ENCODE data around the gene WDFY4.

WDFY4 gene

DNA sequence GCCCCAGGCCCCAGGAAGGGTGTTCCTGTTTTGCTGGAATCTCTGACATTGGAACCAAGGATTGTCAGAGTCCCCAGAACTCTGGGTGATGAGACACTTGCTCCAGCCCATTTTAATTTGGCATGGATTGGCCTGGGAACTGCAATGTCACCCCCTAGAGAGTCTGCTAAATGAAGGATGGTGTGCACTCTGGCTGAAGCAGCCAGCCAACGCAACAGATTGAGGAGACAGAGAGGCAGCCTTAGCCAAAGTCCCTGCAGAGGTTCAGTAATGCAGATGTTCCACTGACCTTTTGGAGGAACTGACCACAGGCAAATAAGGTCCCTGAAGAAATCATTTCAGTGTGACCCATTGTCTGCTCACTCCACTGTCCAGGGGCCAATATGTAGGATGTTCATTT, 241.6 kb downstream of the WDFY4 start:
- no peak for DNase-seq

DNA sequence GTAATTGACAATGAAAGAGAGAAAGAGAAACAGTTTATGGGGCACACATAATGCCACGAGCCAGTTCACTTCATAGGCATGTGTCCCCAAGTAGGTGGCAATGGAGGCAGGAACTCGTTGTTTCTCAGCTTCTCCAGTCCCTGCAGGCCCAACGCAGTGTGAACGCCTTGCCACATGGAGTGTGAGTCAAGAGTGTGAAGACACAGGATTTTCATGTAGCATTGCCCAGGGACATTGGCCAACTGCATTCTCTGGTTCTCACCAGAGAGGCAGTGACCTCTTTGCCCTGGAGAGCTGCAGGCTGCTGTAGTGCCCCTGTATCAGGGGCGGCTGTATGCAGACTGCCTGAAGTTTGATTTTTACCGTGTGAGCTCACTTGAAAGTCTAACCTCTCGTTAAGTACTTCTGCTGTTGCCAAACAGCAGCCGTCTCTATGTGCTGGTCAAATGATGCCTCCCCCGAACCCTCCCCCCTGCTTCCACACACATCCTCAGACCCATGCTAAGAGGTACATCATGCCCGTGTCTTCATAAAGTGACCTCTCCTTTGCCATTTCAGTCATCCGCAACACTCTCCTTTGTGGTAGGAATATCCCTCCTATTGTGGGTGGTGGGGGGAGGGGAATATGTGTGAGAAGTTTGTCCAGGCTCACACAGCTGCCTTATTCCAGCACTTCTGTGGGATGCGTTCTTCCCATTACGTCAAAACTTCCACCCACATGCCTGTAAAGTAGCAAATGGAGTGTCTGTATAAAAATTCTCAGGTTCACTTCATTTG, 242.3 kb downstream of the WDFY4 start:
- DNase-seq, result no peak

DNA sequence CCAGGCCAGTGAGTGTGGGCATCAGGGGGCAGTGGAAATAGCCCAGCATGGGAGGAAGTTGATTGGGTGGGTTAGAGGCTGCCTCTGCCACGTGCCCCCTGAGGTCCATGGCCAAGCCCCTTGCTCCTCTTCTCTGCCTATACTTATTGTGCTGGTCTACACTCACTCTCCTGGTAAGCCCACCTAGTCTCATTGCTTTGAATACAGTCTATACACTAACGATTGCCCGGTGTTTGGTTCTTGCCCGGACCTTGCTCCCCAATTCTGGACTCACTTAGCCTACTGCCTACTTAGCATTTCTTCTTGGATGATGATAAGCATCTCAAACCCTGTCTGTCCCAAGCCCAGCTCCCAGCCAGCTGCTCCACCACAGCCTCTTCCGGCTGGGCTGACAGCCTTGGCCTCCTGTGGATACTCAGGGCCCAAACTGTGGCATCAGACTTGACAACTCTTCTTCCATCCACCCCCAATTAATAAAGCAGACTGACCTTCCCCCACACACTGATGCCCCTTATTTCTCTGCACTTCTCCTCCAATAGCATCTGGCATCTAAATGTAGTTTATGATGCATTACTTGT, 244.8 kb downstream of the WDFY4 start:
- no peak for DNase-seq

- no peak for DNase-seq
Measured at GRCh38 chr10:48931188-48931587, 246.5 kb downstream of the WDFY4 start.

GRCh38 chr10:48932831-48933664, 248.4 kb downstream of the WDFY4 start:
- no peak for DNase-seq

- no peak for DNase-seq
Measured at GRCh38 chr10:48934672-48935501, 250.2 kb downstream of the WDFY4 start.

- no peak for DNase-seq
Measured at GRCh38 chr10:48935577-48935976, 250.9 kb downstream of the WDFY4 start.

DNA sequence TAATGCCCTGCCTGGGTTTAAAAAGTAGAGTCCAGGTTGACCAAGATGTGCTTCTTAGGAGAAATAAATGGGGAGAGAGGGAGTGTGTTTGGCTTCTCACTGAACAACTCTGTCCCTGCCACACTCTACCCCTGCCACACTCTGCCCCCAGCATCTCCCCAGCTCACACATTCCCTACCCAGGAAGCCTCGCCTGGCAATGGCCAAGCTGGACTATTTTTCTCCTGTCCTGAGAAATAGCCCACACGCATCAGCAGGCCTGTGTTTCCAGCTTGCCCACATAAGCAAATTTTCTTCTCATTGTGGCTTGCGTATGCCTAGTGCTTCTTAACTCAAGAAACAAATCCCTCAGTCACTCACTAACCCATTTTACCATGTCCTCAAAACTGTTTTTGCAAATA, 253.1 kb downstream of the WDFY4 start:
- no peak for DNase-seq

DNA sequence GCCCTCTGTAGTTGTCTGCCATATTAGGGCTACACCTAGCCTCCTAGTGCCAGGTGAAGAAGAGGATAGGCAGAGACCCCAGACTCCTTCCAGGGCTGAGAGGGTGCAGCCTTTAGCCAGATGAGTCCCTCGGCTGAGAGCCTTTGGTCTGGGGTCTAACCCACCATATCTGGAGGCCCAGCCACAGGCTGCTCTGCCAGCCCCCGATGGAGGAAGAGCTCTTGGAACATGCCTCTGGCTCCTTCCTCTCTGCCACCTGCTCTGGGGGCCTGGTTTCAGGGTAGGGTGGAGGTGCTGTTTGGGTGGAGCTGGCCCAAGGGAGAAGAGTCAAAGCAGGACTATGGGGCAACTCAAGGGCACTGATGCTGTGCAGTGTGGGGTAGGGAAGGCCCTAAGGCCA, 253.6 kb downstream of the WDFY4 start:
- DNase-seq, result no peak

DNA sequence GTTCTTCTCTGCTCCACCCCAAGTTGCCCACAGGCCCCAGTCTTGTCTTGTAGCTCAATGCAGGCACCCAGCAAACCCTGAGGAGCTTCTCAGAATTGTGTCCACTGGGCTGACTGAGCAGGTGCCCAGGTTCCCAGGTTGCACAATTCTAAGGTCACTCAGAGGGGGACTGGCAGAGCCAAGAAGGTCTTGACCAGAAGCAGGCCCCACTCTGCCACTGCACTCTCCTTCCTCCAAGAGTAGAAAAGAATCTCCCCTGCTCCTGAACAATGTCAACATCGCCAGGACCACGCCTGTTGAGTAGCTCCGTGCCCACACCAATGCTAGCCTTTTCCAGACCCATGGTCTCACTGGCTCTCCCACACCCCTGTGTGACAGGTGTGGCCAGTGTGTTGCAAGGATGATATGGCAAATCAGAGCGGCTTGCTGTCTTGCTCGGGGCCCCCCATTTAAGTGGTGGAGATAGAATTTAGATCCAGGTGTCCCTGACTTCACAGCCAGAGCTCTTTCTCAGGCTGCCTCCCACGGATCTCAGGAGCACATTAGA, 254.4 kb downstream of the WDFY4 start:
- no peak for DNase-seq

DNA sequence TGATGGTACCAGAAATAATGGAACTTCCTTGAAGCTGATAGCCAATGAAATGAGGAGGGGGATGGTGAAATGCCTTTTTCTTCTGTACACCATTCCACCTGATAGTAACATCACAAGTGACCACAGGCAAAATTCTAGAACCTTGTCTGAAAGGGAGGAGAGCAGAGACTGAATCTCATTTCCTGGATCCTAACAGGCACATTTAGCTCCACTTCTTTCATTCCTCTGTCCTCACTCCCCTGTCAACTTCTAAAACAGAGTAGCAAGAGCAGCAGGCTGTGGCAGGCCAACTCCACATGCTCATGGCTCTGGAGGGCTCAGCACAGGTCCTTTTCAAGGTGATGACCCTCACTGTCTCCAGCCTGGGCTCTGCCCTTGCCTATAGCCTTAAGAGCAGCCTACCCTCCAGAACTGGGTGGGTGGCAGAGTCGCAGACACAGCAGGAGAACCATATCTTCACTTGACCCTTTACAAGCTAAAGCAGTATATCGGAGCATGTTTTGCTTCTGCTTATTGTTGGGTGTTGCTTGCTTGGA, 255.2 kb downstream of the WDFY4 start, which contains the start of gene LRRC18:
Gene LRRC18 (minus strand): TSS at position 51 of the 536 bp plus-strand sequence. CDS start 25,685 bp downstream, outside the sequence.
- DNase-seq, result no peak

DNA sequence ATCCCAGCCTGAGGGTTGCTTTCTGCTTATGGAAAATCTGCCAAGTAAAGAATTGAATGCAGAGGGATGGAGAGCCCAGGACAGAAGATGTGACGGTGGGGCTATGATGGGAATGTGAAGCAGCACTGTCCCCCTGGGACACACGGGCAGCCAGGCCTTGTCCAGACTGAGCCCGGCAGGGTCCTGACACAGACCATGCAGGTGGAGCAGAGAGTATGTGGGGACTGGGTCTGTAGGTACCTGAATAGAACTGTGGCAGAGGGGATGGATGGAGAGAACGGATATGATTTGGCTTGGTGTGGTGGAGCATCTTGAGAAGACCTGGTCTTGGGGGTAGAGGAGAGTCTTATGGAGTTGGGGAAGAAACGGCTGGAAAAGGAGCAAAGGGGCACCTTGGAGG, 255.7 kb downstream of the WDFY4 start:
- no peak for DNase-seq

GRCh38 chr10:48940958-48941357, 256.3 kb downstream of the WDFY4 start:
- no peak for DNase-seq

DNA sequence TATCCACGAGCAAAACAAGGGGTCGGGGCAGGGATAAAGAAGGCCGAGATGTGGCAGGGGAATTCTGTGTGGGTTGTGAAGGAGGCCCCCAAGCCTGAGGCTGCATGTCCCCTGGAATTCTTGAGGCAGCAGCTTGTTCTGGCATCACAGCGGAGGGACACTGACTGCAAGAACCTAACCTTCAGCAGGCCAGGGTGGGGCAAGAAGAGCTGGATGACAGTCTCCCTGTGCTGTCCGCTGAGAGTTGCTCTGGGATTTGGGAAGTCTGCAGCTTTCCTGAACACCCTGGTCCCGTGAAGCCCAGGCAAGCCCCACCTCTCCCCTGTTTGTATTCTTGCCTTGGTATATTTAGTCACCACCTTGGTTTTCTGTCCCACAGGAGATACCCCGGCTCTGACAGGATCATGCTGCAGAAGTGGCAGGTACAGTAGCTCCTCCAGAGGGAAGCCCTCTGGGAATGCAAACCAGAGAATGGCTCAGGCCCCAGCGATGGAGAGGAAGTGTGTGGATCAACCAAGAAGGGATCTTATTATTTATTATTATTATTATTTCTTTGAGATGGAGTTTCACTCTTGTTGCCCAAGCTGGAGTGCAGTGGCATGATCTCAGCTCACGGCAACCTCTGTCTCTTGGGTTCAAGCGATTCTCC, 256.9 kb downstream of the WDFY4 start:
- DNase-seq, result no peak

DNA sequence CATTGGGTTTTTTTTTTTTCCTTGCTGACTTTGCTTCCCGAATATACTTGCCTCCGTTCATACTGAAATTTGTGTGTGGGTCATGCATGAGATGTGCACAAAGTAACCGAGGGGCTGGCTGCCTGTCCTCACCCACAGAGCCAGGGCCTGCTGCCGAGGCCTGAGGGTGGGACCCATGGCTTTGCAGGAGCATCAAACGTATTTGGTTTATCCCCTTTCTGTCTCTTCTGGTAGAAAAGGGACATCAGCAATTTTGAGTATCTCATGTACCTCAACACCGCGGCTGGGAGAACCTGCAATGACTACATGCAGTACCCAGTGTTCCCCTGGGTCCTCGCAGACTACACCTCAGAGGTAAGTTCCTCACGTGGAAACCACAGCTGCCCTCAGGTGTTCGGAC, 258.4 kb downstream of the WDFY4 start:
- no peak for DNase-seq

GRCh38 chr10:48944171-48944570, 259.5 kb downstream of the WDFY4 start:
- DNase-seq, result no peak

DNA sequence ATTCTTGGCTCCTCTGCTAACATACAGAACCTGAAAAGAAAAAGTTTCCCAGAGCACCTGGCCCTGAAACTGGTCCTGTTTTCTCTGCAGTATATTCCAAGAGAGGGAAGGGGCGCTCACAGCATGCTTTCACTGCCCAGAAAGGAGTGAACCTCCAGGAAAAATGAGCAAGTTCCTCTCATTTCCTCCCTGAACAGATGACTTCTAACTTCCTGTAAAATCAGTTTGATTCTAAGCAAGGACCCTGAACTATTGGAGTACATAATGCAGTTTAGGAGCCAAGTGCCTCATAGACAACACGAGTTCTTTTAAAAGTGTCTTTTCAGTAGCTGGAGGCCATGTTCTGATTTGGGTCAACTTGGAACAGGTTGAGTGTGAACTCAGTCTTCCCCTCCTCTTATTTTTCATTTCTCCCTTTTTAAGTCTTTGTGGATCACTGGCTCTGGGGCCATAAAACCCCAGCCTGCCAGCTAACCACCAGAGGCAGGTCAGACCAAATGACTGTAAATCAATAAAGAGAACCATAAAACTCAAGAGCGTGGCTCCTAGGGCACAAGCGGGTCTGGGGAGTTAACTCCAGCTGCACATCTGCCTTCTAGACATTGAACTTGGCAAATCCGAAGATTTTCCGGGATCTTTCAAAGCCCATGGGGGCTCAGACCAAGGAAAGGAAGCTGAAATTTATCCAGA, 260.9 kb downstream of the WDFY4 start:
- no peak for DNase-seq

GRCh38 chr10:48946332-48946731, 261.7 kb downstream of the WDFY4 start:
- no peak for DNase-seq

DNA sequence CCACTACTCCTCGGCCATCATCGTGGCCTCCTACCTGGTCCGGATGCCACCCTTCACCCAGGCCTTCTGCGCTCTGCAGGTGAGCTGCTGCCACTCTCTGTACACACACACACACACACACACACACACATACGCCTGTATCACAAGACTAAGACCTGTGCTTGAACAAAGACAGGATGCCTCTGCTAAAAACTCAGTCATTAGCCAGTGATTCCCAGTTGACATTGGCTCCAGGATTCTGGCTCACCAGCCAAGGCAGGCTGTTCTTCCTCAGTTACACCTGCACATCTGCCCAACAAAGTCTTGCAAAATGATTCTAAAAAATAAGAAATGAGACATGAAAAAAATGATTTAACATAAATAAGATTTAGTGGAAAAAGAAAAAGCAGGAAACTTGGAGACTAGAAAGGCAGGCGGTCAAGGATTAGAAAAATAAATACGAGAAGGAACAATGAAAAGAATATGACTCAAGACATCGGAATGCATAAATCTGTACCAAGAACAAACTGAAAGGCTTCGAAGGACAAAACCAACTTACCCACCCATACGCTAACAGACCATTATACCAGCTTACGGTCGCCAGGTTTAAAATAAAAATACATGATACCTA, 262.3 kb downstream of the WDFY4 start:
- DNase-seq, result no peak

DNA sequence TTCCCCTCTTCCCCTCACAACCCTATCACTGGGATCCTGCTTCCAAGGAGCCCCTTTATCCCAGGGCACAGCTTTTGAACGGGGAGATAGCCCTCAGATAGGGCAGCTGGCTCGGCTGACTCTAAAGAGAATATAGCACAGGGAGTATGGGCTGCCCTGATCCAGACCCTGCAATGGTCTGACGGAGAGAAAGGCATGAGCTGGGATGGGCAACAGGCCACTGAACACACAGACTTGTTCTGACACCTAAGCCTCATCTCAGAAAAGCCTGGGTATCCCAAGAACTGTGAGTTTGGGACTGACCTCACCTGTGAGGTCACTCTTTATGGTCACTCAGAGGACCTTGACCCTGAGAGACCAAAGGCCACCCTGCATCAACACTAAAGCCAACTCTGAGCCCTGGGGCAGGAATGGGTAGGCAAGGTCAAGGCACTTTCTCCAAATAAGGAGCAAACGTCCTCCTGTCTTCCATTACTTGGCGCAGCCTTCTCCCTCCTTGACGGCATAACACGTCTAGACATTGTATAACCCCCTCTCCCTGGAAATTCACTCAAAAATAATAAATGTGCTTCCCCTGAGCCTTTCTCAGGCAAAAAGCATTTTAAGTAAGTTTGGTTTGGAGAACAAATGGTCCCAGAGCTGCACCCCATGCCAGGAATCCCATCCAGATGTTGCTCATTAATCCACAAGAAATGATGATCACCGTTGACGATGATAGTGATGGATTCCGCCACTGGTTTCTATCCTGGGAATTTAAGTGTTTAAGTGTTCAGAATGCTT, 263.2 kb downstream of the WDFY4 start:
- no peak for DNase-seq
